Measurements from ENCODE around the gene SLC25A24. TPM values are rescaled to one million over a fixed set of nuclear protein-coding genes. Genes with fewer than 3 reads are reported as not detected.
A peak's percentile ranks its signal among the peaks of the same experiment; 100 is the strongest.
"Not testable (repeated sequence)": the region's sequence is repeated elsewhere in the genome, so short reads cannot be mapped to it uniquely, and the experiment has no call there.

Gene SLC25A24
- total RNA-seq, result 10 to 100 TPM; 14.4 to 20.7 TPM

DNA sequence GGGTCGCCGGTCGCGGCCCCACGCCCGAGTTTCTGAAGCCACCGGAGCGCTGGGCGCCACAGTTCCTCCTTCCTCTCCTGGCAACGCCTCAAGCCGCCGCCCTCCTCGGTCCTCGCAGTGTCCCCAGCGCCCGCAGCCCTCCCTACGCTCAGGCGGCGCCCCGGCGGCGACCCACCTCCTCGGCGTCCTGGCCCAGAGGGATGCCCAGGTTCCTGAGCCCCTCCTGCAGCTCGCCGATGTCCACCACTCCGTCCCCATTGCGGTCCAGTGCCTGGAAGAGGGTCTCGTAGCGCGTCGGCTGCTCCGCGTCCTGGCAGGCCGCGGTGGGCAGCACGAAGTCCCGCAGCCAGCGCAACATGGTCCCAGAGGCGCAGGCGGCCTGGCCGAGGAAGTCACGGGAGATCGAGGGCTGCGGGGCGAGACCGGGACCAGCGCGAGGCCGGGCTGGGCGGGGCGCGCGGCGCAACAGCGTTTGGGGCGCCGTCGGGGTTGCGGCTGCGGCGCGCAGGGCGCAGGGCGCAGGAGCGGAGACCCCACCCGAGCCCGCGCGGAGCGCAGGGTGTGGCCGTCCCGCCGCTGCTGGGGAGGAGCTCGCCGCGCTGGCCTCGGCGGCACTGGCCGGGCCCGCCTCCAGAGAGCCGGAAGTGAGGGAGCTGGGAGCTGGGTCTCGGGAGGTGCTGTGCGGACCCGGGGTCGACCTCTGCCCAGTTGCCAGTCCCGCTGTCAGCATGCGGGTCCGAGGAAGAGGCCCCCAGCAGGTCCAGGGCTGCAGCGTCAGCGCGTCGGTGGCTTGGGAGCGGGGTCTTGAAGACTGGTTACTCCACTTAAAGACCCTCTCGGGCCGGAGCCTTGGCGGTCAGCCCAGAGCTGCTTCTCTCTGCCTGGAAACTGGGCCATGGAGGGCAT lies at the start of gene SLC25A24:
TSS of gene SLC25A24 (minus strand) at position 563 of the 906 bp plus-strand sequence. CDS start at position 358, 205 bp downstream.
- H3K4me3 ChIP-seq, result peak within 1 kb of the TSS; percentile 81 to 87
- no peaks in the 10 kb centered on the region for H3K27me3 ChIP-seq
- DNase-seq (ENCODE audit: low spot score), result peak; percentile 73
- H3K27ac ChIP-seq, result peak within 1 kb of the TSS; percentile 93 to 97
- H3K9me3 ChIP-seq, result no peaks in the 10 kb centered on the region
- no peak for TF ChIP-seq CTCF (IDR thresholded peaks at IDR 0.05)
- peaks cover 8% of the 10 kb centered on the region for H3K36me3 ChIP-seq
- H3K4me1 ChIP-seq, result peaks cover 0 to 27% of the 10 kb centered on the region in 2 donors

- not testable (repeated sequence) for H3K27ac ChIP-seq; H3K36me3 ChIP-seq; H3K27me3 ChIP-seq; H3K9me3 ChIP-seq; H3K4me1 ChIP-seq; DNase-seq (ENCODE audit: low spot score); H3K4me3 ChIP-seq
These were observed 43.8 kb upstream of the SLC25A24 start, which contains the start of gene NBPF4 for GRCh38 chr1:108243976-108244375. Gene NBPF4 (minus strand): TSS chr1:108244076. CDS start chr1:108243761, 315 bp downstream.

DNA sequence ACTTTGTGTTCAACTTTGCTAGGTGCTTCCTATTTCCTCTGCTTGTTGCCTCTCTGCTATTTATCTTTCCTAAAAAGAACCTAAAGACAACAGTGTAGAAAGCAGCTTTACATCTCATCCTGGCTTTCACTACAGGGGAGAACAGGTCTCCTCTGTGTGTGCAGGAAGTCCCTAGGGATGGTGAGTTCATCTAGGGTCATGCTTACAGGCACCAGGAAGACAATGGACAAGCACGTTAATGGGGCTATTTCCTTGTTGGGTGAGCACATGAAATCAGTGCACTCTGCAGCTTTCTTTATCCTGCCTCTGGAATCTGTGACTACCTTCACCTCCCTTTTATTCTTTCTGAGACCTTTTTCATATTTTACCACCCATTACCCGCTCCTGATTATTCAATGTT lies 39.3 kb upstream of the SLC25A24 start:
- not testable (repeated sequence) for H3K27ac ChIP-seq; H3K27me3 ChIP-seq; H3K4me3 ChIP-seq; H3K9me3 ChIP-seq; H3K36me3 ChIP-seq; H3K4me1 ChIP-seq; DNase-seq (ENCODE audit: low spot score)

GRCh38 chr1:108235308-108235707 lies 35.2 kb upstream of the SLC25A24 start:
- H3K9me3 ChIP-seq; DNase-seq (ENCODE audit: low spot score); H3K4me1 ChIP-seq; H3K27me3 ChIP-seq; H3K4me3 ChIP-seq; H3K27ac ChIP-seq; H3K36me3 ChIP-seq: not testable (repeated sequence)

DNA sequence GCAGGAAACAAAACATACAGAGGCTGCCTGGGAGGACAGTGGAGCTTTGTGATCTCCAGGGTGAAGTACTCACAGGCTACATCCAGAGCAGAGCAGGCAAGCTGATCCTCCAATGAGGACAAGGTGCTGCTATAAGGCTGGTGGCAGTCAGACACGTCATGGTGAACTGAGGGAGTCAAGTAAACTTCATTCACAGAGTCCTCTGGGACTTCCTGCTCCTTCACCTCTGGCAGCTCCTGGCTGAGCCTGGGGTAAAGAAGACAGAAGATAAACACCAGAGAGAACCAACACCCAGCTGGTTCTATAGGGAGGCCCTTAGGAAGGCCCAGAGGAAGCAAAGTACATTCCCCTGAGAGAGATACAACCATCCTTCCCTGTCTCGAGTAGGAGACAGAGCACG lies 32.0 kb upstream of the SLC25A24 start:
- H3K27me3 ChIP-seq; H3K9me3 ChIP-seq; H3K4me3 ChIP-seq; H3K4me1 ChIP-seq; DNase-seq (ENCODE audit: low spot score); H3K27ac ChIP-seq; H3K36me3 ChIP-seq: not testable (repeated sequence)

DNA sequence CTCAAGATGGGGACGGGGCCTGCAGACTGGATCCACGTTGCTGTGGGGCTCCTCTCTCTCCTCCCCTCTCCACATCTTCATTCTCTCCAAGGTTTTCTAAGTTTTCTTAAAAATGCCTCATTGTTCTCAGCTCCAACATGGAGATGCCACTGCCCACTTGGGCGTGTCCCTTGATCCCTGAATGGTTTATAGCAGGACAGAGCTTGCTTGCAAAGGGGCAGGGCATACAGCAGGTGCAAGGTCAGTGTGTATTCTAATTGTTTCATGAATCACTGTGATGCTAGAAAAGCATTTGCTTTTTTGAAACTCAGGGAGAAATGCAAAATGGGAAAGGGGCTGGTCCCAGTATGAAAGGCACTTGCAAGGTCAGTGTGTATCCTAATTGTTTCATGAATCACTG lies 29.8 kb upstream of the SLC25A24 start:
- H3K27me3 ChIP-seq, result not testable (repeated sequence)

DNA sequence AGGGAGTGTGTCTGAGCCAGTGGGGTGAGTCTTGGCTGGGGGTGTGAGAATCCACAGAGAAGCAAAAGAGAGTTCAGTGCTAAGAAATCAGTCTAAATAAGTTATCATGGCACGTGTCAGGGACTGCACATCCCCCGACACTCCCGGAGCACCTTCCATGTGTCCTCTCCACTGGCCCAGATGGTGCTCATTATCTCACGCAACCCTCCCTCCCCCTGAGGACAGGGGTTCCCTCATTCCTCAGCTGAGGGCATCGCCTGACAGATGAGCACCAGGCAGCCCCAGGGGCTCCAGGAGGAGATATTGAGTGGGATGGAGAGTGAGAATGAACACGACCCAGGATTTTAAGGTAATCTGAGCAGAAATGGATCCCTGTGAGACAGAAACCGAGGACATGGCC lies 27.6 kb upstream of the SLC25A24 start:
- not testable (repeated sequence) for H3K27me3 ChIP-seq; H3K36me3 ChIP-seq; H3K9me3 ChIP-seq; H3K4me1 ChIP-seq; H3K4me3 ChIP-seq; H3K27ac ChIP-seq; DNase-seq (ENCODE audit: low spot score)

More for the DNA sequence above, 29.8 kb upstream of the SLC25A24 start:
- H3K27ac ChIP-seq; H3K4me1 ChIP-seq; DNase-seq (ENCODE audit: low spot score); H3K4me3 ChIP-seq; H3K9me3 ChIP-seq; H3K36me3 ChIP-seq: not testable (repeated sequence)

DNA sequence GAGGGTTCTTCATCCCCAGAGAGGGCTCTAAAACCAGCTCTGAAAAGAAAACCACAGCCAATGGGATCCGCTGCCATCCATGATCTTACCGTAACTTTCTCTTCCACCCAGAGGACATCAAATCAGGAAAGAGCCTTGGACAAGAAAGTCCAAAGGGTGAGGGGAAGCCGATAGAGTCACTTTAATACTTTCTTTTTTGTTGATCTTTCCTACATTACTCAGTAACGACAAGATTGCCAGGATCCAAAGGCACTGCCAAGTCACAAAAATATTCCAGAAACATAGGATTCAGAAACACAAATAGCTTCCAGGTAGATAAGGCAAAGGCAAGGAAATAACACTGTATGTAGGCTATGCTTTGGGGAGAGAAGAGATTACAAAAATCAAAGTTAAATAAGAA lies 26.7 kb upstream of the SLC25A24 start:
- H3K4me3 ChIP-seq; DNase-seq (ENCODE audit: low spot score); H3K9me3 ChIP-seq; H3K4me1 ChIP-seq; H3K36me3 ChIP-seq; H3K27ac ChIP-seq; H3K27me3 ChIP-seq: not testable (repeated sequence)

DNA sequence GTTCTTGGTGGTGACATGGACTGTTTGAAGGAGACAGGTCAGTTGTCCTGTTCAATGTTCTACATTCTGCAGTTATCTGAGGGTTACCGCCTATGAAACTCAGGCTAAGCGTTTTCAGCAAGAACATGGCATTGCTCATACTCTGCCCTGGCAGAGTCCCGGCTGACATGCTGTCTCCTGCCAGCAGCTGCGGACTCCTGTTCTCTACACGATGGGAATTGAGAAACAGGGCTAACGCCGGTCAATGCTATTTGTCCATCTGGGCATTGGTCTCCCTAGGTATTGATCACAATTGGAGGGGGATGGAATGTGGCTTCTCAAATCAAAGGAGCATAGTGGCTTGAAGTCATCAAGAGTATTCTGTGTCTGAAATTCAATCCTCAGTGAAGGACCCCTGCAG lies 23.1 kb upstream of the SLC25A24 start:
- H3K4me1 ChIP-seq, result not testable (repeated sequence)

GRCh38 chr1:108217515-108218174 lies 17.5 kb upstream of the SLC25A24 start:
- not testable (repeated sequence) for H3K9me3 ChIP-seq; H3K4me3 ChIP-seq; H3K36me3 ChIP-seq; H3K27me3 ChIP-seq; DNase-seq (ENCODE audit: low spot score); H3K4me1 ChIP-seq; H3K27ac ChIP-seq

More for the DNA sequence above, 23.1 kb upstream of the SLC25A24 start:
- DNase-seq (ENCODE audit: low spot score); H3K27me3 ChIP-seq; H3K9me3 ChIP-seq; H3K4me3 ChIP-seq; H3K36me3 ChIP-seq; H3K27ac ChIP-seq: not testable (repeated sequence)

DNA sequence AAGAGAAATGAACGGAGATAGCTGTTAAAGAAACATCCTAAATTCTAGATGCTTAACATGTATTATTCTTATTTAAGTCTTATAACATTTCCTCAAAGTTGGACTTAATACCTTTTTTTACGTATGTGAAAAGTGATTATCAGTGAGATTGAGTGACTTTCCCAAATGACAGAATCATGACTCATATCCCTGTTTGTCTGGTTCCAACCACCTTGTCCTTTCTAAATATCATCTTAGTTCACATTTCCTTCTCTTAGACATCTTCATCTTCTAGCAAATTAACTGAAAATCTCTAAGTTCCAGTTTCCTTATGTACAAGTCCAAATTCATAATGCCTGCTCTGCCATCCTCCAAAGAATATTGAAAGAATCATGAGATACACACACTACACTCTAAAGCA lies 16.9 kb upstream of the SLC25A24 start:
- H3K9me3 ChIP-seq; H3K36me3 ChIP-seq; H3K27me3 ChIP-seq; H3K4me3 ChIP-seq; H3K4me1 ChIP-seq; DNase-seq (ENCODE audit: low spot score); H3K27ac ChIP-seq: not testable (repeated sequence)

GRCh38 chr1:108216028-108216890 lies 16.1 kb upstream of the SLC25A24 start:
- not testable (repeated sequence) for H3K4me1 ChIP-seq, H3K9me3 ChIP-seq

More at GRCh38 chr1:108216028-108216890, 16.1 kb upstream of the SLC25A24 start:
- not testable (repeated sequence) for H3K27ac ChIP-seq; H3K27me3 ChIP-seq; DNase-seq (ENCODE audit: low spot score); H3K36me3 ChIP-seq; H3K4me3 ChIP-seq

Data from right atrium auricular region (tissue), 2 donors.